Left ventricle myocardium inferior (tissue), 1 donor: Measurements from ENCODE around the gene PTPRN2. TPM values are rescaled to one million over a fixed set of nuclear protein-coding genes. Genes with fewer than 3 reads are reported as not detected.

ENCODE experiments used
- DNase-seq: peaks from one replicate; pipeline ENCODE4 v3.0.0-alpha.2; 2020
- H3K27ac ChIP-seq: fragments of 200-600 bp; replicated peaks from 2 replicates; pipeline ENCODE4 v1.8.0; 2021
- H3K27me3 ChIP-seq: fragments of 200-600 bp; 2 replicates; pipeline ENCODE4 v1.8.0; 2021; ENCODE audit warnings: low read depth
- H3K36me3 ChIP-seq: fragments of 200-600 bp; 2 replicates; pipeline ENCODE4 v1.8.0; 2021
- H3K4me1 ChIP-seq: fragments of 200-600 bp; 2 replicates; pipeline ENCODE4 v1.8.0; 2021
- H3K4me3 ChIP-seq: fragments of 200-600 bp; 2 replicates; pipeline ENCODE4 v1.8.0; 2021; ENCODE audit warnings: mild to moderate bottlenecking, moderate library complexity
- H3K9me3 ChIP-seq: fragments of 200-600 bp; replicated peaks from 2 replicates; pipeline ENCODE4 v1.8.0; 2021
- CTCF ChIP-seq: fragments of 200-600 bp; IDR thresholded peaks from 2 replicates; pipeline ENCODE4 v1.8.0; 2021; ENCODE audit warnings: antibody characterized with exemption, mild to moderate bottlenecking, borderline replicate concordance
- intact Hi-C: fragments of 100-400 bp; cut with micrococcal nuclease; formaldehyde crosslinking; loops from one replicate; pipeline ENCODE4 v1.11.0; 2022
- total RNA-seq: library from RNA; stranded (reverse); fragmentation: NEBNext Ultra II Directional; extraction: Animal tissue kit (Norgen Biotek cat#: 25700); gene quantifications from one replicate; pipeline ENCODE4 v1.2.1, GENCODE V29; 2021
- donor health status: DM: no; HTN: yes; CAD: no; lungs with severe emphysema.

PTPRN2 gene
- total RNA-seq, 1 donor from 2014 or later: 1.3 TPM

- DNase-seq: no peak
- H3K4me1 ChIP-seq: no peaks in the 10 kb centered on the region
Measured at GRCh38 chr7:157791261-157791660, 796.4 kb downstream of the PTPRN2 start.

GRCh38 chr7:157789942-157790341 is 797.7 kb downstream of the PTPRN2 start:
- no peak for DNase-seq
- Histone ChIP-seq H3K9me3 (no peaks in the 10 kb centered on the region), H3K36me3 (no peaks in the 10 kb centered on the region), H3K4me1 (no peaks in the 10 kb centered on the region), H3K4me3 (no peak overlapping the region), H3K27me3 (peaks cover 45% of the 10 kb centered on the region), H3K27ac (no peak overlapping the region)
- intact Hi-C loops: no loop called here
- TF ChIP-seq CTCF: no peak

More at GRCh38 chr7:157791261-157791660, 796.4 kb downstream of the PTPRN2 start:
- H3K4me3 ChIP-seq: no peak overlapping the region
- H3K27me3 ChIP-seq: peaks cover 41% of the 10 kb centered on the region
- intact Hi-C loops: no loop called here
- H3K27ac ChIP-seq: no peak overlapping the region
- TF ChIP-seq CTCF: no peak
- H3K36me3 ChIP-seq: no peaks in the 10 kb centered on the region
- H3K9me3 ChIP-seq: no peaks in the 10 kb centered on the region

- Histone ChIP-seq H3K4me1 (no peaks in the 10 kb centered on the region), H3K27ac (no peak overlapping the region), H3K27me3 (peaks cover 39% of the 10 kb centered on the region), H3K36me3 (no peaks in the 10 kb centered on the region), H3K4me3 (no peak overlapping the region), H3K9me3 (no peaks in the 10 kb centered on the region)
- DNase-seq: no peak
- intact Hi-C loops: no loop called here
- TF ChIP-seq CTCF: no peak
Measured at GRCh38 chr7:157789094-157789493, 798.5 kb downstream of the PTPRN2 start.

- intact Hi-C loops: no loop called here
- no peak for DNase-seq
- Histone ChIP-seq H3K27me3 (peaks cover 35% of the 10 kb centered on the region), H3K36me3 (no peaks in the 10 kb centered on the region), H3K4me3 (no peak overlapping the region), H3K9me3 (no peaks in the 10 kb centered on the region), H3K4me1 (no peaks in the 10 kb centered on the region), H3K27ac (no peak overlapping the region)
- no peak for TF ChIP-seq CTCF
Measured at GRCh38 chr7:157788573-157788972, 799.0 kb downstream of the PTPRN2 start.

GRCh38 chr7:157787275-157787701 is 800.3 kb downstream of the PTPRN2 start:
- no peak for DNase-seq
- Histone ChIP-seq H3K9me3 (no peaks in the 10 kb centered on the region), H3K27ac (no peak overlapping the region)

More at GRCh38 chr7:157787275-157787701, 800.3 kb downstream of the PTPRN2 start:
- intact Hi-C loops: no loop called here
- peaks cover 29% of the 10 kb centered on the region for H3K27me3 ChIP-seq
- no peaks in the 10 kb centered on the region for H3K4me1 ChIP-seq
- no peaks in the 10 kb centered on the region for H3K36me3 ChIP-seq
- no peak for TF ChIP-seq CTCF
- H3K4me3 ChIP-seq: no peak overlapping the region
